ENCODE data around the gene NIPA2. TPM values are rescaled to one million over a fixed set of nuclear protein-coding genes. Genes with fewer than 3 reads are reported as not detected.

Gene NIPA2
- total RNA-seq, 2 donors from 2014 or later, result 57.0 to 58.3 TPM

DNA sequence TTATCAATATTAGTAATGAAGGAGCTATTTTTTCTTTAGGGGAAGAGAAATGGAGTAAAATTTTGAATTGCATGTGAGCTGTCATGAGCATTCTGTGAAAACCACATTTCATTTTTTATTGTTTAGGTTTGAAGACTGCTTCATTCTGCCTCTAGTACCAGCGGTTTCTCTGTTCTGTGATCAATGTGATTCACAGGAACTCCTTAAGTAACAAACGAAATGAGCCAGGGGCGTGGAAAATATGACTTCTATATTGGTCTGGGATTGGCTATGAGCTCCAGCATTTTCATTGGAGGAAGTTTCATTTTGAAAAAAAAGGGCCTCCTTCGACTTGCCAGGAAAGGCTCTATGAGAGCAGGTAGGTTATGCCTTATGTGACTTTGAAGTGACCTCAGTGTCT is 13.0 kb downstream of the NIPA2 start:
- Histone ChIP-seq H3K27ac (ENCODE audit: low read depth, low read length) (no peak overlapping the region), H3K27me3 (ENCODE audit: control insufficient read depth, insufficient read depth, low read length, poor library complexity, severe bottlenecking) (no peaks in the 10 kb centered on the region), H3K4me3 (ENCODE audit: low read length) (no peak overlapping the region), H3K36me3 (ENCODE audit: control insufficient read depth, insufficient read depth, low read length) (peaks cover 83% of the 10 kb centered on the region), H3K9me3 (ENCODE audit: control insufficient read depth, low read length) (peaks cover 3% of the 10 kb centered on the region), H3K4me1 (ENCODE audit: control insufficient read depth, insufficient read depth, low read length) (no peaks in the 10 kb centered on the region), H3K9ac (ENCODE audit: extremely low read depth, low read length, poor library complexity, severe bottlenecking) (no peak overlapping the region)
- no peak for DNase-seq
- Mint-ChIP-seq H3K4me1 (peaks cover 7% of the 10 kb centered on the region), H3K4me3 (no peak overlapping the region), H3K27ac (no peak overlapping the region), H3K9me3 (no peaks in the 10 kb centered on the region), H3K36me3 (ENCODE audit: low read depth) (peaks cover 61% of the 10 kb centered on the region), H3K27me3 (ENCODE audit: insufficient read depth) (no peaks in the 10 kb centered on the region)
- TF ChIP-seq, protein P1, sequence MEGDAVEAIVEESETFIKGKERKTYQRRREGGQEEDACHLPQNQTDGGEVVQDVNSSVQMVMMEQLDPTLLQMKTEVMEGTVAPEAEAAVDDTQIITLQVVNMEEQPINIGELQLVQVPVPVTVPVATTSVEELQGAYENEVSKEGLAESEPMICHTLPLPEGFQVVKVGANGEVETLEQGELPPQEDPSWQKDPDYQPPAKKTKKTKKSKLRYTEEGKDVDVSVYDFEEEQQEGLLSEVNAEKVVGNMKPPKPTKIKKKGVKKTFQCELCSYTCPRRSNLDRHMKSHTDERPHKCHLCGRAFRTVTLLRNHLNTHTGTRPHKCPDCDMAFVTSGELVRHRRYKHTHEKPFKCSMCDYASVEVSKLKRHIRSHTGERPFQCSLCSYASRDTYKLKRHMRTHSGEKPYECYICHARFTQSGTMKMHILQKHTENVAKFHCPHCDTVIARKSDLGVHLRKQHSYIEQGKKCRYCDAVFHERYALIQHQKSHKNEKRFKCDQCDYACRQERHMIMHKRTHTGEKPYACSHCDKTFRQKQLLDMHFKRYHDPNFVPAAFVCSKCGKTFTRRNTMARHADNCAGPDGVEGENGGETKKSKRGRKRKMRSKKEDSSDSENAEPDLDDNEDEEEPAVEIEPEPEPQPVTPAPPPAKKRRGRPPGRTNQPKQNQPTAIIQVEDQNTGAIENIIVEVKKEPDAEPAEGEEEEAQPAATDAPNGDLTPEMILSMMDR (conservative IDR thresholded peaks at IDR 0.05), result no peak
- WGBS, 2 experiments (ENCODE audit: insufficient coverage in 1 of 2, insufficient read length in 1 of 2), result 94 to 100% methylated on average over 3 to 4 of the region's 4 CpGs

DNA sequence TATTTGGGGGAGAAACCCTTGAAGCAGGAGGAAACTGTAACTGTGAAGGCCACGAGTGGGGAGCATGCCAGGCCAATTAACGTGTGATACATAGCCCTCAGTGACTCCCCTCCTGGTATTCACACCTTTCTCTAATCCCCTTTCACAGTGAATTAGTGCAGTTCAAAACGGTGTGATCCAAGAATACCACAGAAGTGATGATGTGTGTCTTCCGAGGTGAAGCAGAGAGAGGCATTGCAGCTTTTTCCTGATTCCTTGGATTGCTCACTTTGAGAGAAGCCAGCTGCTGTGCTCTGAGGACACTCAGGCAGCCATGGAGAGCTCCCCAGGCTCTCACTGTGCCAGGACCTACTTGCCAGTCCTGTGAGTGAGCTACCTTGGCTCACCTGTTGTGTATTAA is 17.3 kb downstream of the NIPA2 start:
- H3K9ac ChIP-seq (ENCODE audit: extremely low read depth, low read length, poor library complexity, severe bottlenecking), result no peak overlapping the region
- Mint-ChIP-seq H3K27me3 (ENCODE audit: insufficient read depth) (no peaks in the 10 kb centered on the region), H3K27ac (peak overlapping the region; percentile 31), H3K36me3 (ENCODE audit: low read depth) (peaks cover 68% of the 10 kb centered on the region), H3K4me1 (peaks cover 7% of the 10 kb centered on the region), H3K9me3 (no peaks in the 10 kb centered on the region), H3K4me3 (no peak overlapping the region)
- peaks cover 88% of the 10 kb centered on the region for H3K36me3 ChIP-seq (ENCODE audit: control insufficient read depth, insufficient read depth, low read length)
- H3K4me1 ChIP-seq (ENCODE audit: control insufficient read depth, insufficient read depth, low read length), result no peaks in the 10 kb centered on the region
- no peak overlapping the region for H3K27ac ChIP-seq (ENCODE audit: low read depth, low read length)
- peak overlapping the region; percentile 27 for H3K4me3 ChIP-seq (ENCODE audit: low read length)
- TF ChIP-seq, protein P1 (conservative IDR thresholded peaks at IDR 0.05), result no peak
- H3K27me3 ChIP-seq (ENCODE audit: control insufficient read depth, insufficient read depth, low read length, poor library complexity, severe bottlenecking), result no peaks in the 10 kb centered on the region
- H3K9me3 ChIP-seq (ENCODE audit: control insufficient read depth, low read length), result peaks cover 5% of the 10 kb centered on the region
- peak; percentile 70 for DNase-seq
- WGBS, 2 experiments (ENCODE audit: insufficient coverage in 1 of 2, insufficient read length in 1 of 2), result 46 to 61% methylated on average over 4 of the region's 4 CpGs

DNA sequence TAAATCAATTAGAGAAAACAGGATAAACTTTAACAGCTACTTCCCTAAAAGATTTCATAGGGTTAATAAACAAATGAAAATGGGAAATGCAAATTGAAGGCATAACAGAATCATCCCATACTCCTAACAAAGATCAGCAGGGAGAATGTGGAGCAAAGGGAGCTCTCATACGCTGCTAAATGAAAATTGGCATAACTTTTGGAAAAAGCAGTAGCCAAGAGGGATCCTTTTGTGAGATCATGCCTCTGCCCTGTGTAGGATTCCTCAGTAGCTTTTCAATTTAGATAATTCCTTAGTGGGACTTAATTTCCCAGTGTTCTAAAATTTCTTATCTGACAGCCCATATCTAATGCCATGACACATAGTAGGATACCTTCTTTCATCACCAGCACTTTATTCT is 18.2 kb downstream of the NIPA2 start:
- WGBS, 2 experiments (ENCODE audit: insufficient coverage in 1 of 2, insufficient read length in 1 of 2), result 90 to 100% methylated on average over 1 of the region's 1 CpG
- no peak for DNase-seq
- peaks cover 7% of the 10 kb centered on the region for H3K4me1 Mint-ChIP-seq
- Histone ChIP-seq H3K27ac (ENCODE audit: low read depth, low read length) (no peak overlapping the region), H3K36me3 (ENCODE audit: control insufficient read depth, insufficient read depth, low read length) (peaks cover 89% of the 10 kb centered on the region), H3K27me3 (ENCODE audit: control insufficient read depth, insufficient read depth, low read length, poor library complexity, severe bottlenecking) (no peaks in the 10 kb centered on the region), H3K4me1 (ENCODE audit: control insufficient read depth, insufficient read depth, low read length) (no peaks in the 10 kb centered on the region), H3K9ac (ENCODE audit: extremely low read depth, low read length, poor library complexity, severe bottlenecking) (no peak overlapping the region), H3K9me3 (ENCODE audit: control insufficient read depth, low read length) (peaks cover 5% of the 10 kb centered on the region), H3K4me3 (ENCODE audit: low read length) (no peak overlapping the region)
- no peak overlapping the region for H3K27ac Mint-ChIP-seq
- H3K4me3 Mint-ChIP-seq, result no peak overlapping the region
- TF ChIP-seq, protein P1 (conservative IDR thresholded peaks at IDR 0.05), result no peak
- peaks cover 71% of the 10 kb centered on the region for H3K36me3 Mint-ChIP-seq (ENCODE audit: low read depth)
- no peaks in the 10 kb centered on the region for H3K9me3 Mint-ChIP-seq
- H3K27me3 Mint-ChIP-seq (ENCODE audit: insufficient read depth), result no peaks in the 10 kb centered on the region
